Measurements from ENCODE around the gene PAN2. TPM values are rescaled to one million over a fixed set of nuclear protein-coding genes. Genes with fewer than 3 reads are reported as not detected.
"Not testable (repeated sequence)": the region's sequence is repeated elsewhere in the genome, so short reads cannot be mapped to it uniquely, and the experiment has no call there.

The PAN2 gene
- total RNA-seq, 1 donor from 2014 or later, result 45.3 TPM

DNA sequence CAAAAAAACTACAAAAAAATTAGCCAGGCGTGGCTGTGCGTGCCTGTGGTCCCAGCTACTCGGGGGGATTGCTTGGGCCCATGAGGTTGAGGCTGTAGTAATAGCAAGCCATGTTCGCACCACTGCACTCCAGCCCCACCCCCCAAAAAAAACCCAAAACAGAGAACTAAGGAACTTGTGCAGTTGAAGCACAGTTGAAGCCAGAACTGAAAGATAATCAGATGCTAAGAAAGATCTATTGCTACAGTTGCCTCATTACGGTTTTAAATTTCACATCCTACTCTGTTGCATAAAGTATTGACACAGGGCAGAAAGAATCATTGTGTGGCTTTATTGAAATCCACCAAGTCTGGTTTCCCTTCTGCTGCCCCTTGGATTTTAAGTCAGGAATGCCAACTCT, 37.5 kb downstream of the PAN2 start:
- no peak for DNase-seq (ENCODE audit: low spot score in 2 of 2)
- H3K4me1 ChIP-seq, result peaks cover 9 to 20% of the 10 kb centered on the region in 2 donors
- TF ChIP-seq CTCF (IDR thresholded peaks at IDR 0.05), result no peak
- H3K27ac ChIP-seq, result no peak overlapping the region
- intact Hi-C loops (cut with DNase I), result no loop called here
- H3K27me3 ChIP-seq, result no peaks in the 10 kb centered on the region
- no peaks in the 10 kb centered on the region for H3K9me3 ChIP-seq
- peaks cover 4 to 9% of the 10 kb centered on the region in 2 donors for H3K36me3 ChIP-seq
- H3K4me3 ChIP-seq, result no peak overlapping the region

- no peak for TF ChIP-seq CTCF (IDR thresholded peaks at IDR 0.05)
- intact Hi-C loops (cut with DNase I), result no loop called here
- peaks cover 5 to 11% of the 10 kb centered on the region in 2 donors for H3K4me1 ChIP-seq
These were observed 40.0 kb downstream of the PAN2 start for GRCh38 chr12:56293795-56294194.

DNA sequence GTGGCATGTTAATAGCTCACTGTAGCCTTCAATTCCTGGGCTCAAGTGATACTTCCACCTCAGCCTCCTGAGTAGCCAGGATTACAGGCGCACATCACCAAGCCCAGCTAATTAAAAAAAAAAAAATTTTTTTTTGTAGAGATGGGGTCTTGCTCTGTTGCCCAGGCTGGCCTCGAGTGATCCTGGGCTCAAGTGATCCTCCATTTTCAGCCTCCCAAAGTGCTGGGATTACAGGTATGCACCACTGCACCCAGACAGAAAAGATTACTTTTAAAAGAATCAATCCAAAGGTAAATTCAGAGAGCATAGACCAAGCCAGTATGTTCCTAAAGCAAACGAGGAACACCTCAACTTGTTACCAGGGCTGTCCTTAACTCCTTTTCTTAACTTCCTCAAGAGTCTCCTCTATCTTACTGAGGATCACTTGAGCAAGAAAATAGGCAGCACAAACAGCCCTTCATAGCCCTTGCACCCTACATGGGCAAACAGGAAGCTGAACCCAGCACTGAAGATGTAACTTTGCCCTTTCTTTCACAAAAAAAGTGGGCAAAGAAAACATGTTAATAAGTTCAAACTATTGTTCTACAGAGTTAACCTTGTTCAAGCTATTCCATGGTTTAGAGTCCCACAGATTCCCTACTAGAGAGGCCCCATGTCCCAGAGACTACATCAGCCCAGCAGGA, 45.0 kb downstream of the PAN2 start:
- DNase-seq (ENCODE audit: low spot score in 2 of 2), result no peak

More at GRCh38 chr12:56293795-56294194, 40.0 kb downstream of the PAN2 start:
- H3K4me3 ChIP-seq, result no peak overlapping the region
- H3K27me3 ChIP-seq, result no peaks in the 10 kb centered on the region
- no peaks in the 10 kb centered on the region for H3K9me3 ChIP-seq
- peaks cover 16 to 22% of the 10 kb centered on the region in 2 donors for H3K36me3 ChIP-seq
- no peak for DNase-seq (ENCODE audit: low spot score in 2 of 2)
- no peak overlapping the region for H3K27ac ChIP-seq

GRCh38 chr12:56286044-56286830, 47.6 kb downstream of the PAN2 start:
- DNase-seq (ENCODE audit: low spot score in 2 of 2), result no peak
- TF ChIP-seq CTCF (IDR thresholded peaks at IDR 0.05), result no peak
- Histone ChIP-seq H3K27ac (no peak overlapping the region), H3K27me3 (no peaks in the 10 kb centered on the region), H3K4me1 (no peaks in the 10 kb centered on the region), H3K9me3 (no peaks in the 10 kb centered on the region), H3K4me3 (no peak overlapping the region), H3K36me3 (peaks cover 52 to 68% of the 10 kb centered on the region in 2 donors)
- intact Hi-C loops (cut with DNase I), result no loop called here

More for the DNA sequence above, 45.0 kb downstream of the PAN2 start:
- H3K36me3 ChIP-seq, result peaks cover 32 to 46% of the 10 kb centered on the region in 2 donors
- TF ChIP-seq CTCF (IDR thresholded peaks at IDR 0.05), result no peak
- H3K27ac ChIP-seq, result no peak overlapping the region
- intact Hi-C loops (cut with DNase I), result no loop called here
- H3K27me3 ChIP-seq, result no peaks in the 10 kb centered on the region
- no peaks in the 10 kb centered on the region for H3K4me1 ChIP-seq
- no peak overlapping the region for H3K4me3 ChIP-seq
- H3K9me3 ChIP-seq, result no peaks in the 10 kb centered on the region

DNA sequence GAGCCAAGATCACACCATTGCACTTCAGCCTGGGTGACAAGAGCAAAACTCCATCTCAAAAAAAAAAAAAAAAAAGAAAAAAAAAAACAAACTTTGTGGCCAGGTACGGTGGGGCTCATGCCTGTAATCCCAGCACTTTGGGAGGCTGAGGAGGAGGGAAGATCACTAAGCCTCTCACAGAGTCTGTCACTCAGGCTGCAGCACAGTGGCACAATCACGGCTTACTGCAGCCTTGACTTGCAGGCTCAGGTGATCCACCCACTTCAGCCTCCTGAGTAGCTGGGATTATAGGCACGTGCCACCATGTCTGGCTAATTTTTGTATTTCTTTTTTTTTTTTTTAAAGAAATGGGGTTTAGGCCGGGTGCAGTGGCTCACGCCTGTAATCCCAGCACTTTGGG, 49.5 kb downstream of the PAN2 start:
- H3K4me3 ChIP-seq; H3K27ac ChIP-seq; intact Hi-C loops (cut with DNase I); DNase-seq (ENCODE audit: low spot score in 2 of 2); H3K27me3 ChIP-seq; H3K4me1 ChIP-seq; H3K9me3 ChIP-seq: not testable (repeated sequence)
- peaks cover 52 to 75% of the 10 kb centered on the region in 2 donors for H3K36me3 ChIP-seq

GRCh38 chr12:56282579-56282978, 51.2 kb downstream of the PAN2 start:
- Histone ChIP-seq H3K9me3 (no peaks in the 10 kb centered on the region), H3K4me1 (no peaks in the 10 kb centered on the region), H3K27ac (no peak overlapping the region), H3K36me3 (peaks cover 69 to 92% of the 10 kb centered on the region in 2 donors), H3K27me3 (no peaks in the 10 kb centered on the region), H3K4me3 (no peak overlapping the region)
- intact Hi-C loops (cut with DNase I), result no loop called here
- no peak for TF ChIP-seq CTCF (IDR thresholded peaks at IDR 0.05)
- DNase-seq (ENCODE audit: low spot score in 2 of 2), result no peak

Data from ascending aorta (tissue), 2 donors.